ENCODE results near the gene JAM3.

Gene JAM3

GRCh38 chr11:134050541-134051383, 18.1 kb upstream of the JAM3 start:
- H3K4me3 ChIP-seq (ENCODE audit: low read depth, low read length), result no peak overlapping the region

GRCh38 chr11:134052395-134052987, 16.4 kb upstream of the JAM3 start:
- TF ChIP-seq, protein P1, sequence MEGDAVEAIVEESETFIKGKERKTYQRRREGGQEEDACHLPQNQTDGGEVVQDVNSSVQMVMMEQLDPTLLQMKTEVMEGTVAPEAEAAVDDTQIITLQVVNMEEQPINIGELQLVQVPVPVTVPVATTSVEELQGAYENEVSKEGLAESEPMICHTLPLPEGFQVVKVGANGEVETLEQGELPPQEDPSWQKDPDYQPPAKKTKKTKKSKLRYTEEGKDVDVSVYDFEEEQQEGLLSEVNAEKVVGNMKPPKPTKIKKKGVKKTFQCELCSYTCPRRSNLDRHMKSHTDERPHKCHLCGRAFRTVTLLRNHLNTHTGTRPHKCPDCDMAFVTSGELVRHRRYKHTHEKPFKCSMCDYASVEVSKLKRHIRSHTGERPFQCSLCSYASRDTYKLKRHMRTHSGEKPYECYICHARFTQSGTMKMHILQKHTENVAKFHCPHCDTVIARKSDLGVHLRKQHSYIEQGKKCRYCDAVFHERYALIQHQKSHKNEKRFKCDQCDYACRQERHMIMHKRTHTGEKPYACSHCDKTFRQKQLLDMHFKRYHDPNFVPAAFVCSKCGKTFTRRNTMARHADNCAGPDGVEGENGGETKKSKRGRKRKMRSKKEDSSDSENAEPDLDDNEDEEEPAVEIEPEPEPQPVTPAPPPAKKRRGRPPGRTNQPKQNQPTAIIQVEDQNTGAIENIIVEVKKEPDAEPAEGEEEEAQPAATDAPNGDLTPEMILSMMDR (IDR thresholded peaks at IDR 0.05; ENCODE audit: insufficient read depth, low read depth, low read length, missing control alignments), result no peak
- H3K4me3 ChIP-seq (ENCODE audit: low read depth, low read length), result no peak overlapping the region
- DNase-seq (ENCODE audit: low read depth), result no peak

More at GRCh38 chr11:134050541-134051383, 18.1 kb upstream of the JAM3 start:
- DNase-seq (ENCODE audit: low read depth), result peak; percentile 53
- TF ChIP-seq, protein P1 (IDR thresholded peaks at IDR 0.05; ENCODE audit: insufficient read depth, low read depth, low read length, missing control alignments), result peak; percentile 85

DNA sequence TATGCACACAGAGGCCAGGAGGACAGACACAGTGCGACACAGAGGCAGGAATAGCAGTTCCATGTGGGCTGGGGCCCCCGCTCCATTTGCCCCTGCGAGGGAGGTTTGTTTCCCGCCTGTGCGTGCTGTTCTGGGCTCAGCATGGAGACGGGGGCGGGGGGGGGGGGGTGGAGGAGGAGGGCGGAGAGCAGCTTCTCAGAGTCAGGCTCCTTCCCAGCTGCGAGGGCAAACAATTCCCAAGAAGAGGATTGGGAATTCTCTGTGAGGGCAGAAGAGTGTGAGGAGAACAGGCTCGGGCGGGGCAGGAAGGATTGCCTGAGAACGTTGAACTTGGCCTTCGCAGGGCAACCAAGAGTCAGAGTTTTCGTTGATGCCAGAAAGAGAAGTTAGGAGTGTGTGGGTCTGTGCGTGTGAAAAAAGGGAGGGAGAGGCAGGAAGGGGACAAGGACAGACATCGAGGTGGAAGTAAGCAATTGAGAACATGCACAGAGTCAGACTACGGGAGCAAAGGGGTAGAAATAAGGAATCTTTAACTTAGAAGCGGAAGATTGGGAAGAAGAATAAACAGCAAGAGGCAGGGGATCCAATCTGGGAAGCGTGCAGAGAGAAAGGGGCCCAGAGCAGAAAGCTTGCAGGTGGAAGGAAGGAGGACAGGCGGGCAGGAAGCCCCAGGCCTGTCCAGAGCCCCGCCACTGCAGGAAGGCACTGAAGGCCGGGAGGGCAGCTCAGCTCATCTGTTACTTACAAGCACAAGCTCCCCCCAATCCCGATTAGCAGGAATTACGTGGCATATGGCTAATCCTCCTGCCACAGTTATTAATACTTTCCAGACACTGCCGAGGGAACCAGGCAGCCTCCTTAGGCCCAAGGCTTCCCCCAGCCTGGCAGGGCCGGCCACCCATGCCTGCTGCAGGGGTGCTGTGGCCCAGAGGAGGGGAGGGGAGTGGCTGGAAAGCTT, 15.6 kb upstream of the JAM3 start:
- H3K4me3 ChIP-seq (ENCODE audit: low read depth, low read length), result no peak overlapping the region
- no peak for DNase-seq (ENCODE audit: low read depth)
- TF ChIP-seq, protein P1 (IDR thresholded peaks at IDR 0.05; ENCODE audit: insufficient read depth, low read depth, low read length, missing control alignments), result no peak

DNA sequence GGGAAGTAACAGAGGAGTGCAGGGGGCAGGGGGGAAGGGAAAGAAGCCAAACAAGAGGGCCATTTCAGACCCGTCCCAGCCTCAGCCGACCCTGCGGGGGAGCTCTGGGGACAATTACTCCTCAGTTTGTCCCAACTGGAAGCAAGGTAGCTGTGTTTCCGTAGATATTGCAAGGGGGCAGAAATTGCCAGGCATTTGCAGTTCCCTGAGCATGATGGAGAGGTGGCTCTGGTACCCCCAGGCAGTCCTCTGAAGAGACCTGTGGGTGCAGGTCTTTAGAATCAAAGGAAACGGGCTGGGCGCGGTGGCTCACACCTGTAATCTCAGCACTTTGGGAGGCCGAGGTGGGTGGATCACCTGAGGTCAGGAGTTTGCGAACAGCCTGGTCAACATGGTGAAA, 13.8 kb upstream of the JAM3 start:
- no peak overlapping the region for H3K4me3 ChIP-seq (ENCODE audit: low read depth, low read length)
- TF ChIP-seq, protein P1 (IDR thresholded peaks at IDR 0.05; ENCODE audit: insufficient read depth, low read depth, low read length, missing control alignments), result no peak
- no peak for DNase-seq (ENCODE audit: low read depth)

- DNase-seq (ENCODE audit: low read depth), result no peak
- TF ChIP-seq, protein P1 (IDR thresholded peaks at IDR 0.05; ENCODE audit: insufficient read depth, low read depth, low read length, missing control alignments), result no peak
- no peak overlapping the region for H3K4me3 ChIP-seq (ENCODE audit: low read depth, low read length)
These were observed 8.6 kb upstream of the JAM3 start for GRCh38 chr11:134060316-134060715.

GRCh38 chr11:134062265-134063123, 6.4 kb upstream of the JAM3 start:
- no peak overlapping the region for H3K4me3 ChIP-seq (ENCODE audit: low read depth, low read length)
- no peak for DNase-seq (ENCODE audit: low read depth)
- TF ChIP-seq, protein P1 (IDR thresholded peaks at IDR 0.05; ENCODE audit: insufficient read depth, low read depth, low read length, missing control alignments), result no peak
